ENCODE results near the gene PTX4.

PTX4 gene

GRCh38 chr16:1508494-1509187 lies 19.9 kb upstream of the PTX4 start:
- TF ChIP-seq SIN3A (IDR thresholded peaks at IDR 0.05; ENCODE audit: borderline replicate concordance, insufficient read depth, low read length), result no peak
- no peak for TF ChIP-seq FOXP2 (optimal IDR thresholded peaks at IDR 0.05; ENCODE audit: borderline replicate concordance, extremely low read depth, extremely low read length, insufficient read depth)

DNA sequence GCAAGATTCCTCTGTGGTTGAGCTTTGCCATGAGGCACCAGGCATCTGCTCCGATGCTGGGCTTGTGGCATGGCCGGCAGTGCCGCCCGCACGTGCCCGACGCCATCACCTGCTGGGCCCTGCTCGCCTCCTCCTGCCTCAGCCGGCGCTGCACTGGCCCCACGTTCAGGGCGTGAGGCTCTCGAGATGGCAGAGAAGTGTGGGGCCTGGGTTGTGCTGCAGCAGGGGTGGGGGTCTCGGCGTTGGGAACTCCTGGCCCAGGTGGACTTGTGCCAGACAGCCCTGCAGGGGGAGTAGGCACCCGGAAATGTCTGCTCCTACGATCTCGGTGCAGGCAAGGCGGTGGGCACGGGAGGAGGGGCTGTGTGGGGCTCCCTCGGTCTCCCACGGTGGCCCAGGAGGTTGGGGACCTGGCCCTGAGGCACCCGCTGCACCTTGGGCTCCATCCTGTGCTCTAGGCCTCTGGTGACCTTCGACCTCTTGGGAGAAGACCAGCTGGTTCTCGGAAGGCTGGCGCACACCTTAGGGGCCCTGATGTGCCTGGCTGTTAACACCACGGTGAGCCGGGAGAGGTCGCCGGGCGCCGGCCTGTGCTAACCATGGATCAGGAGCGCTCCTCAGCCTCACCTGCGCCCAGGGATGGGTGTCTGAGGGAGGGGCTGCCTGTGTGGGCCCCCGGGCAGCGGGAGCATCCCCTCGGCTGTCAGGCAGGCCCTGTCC lies 17.9 kb upstream of the PTX4 start:
- TF ChIP-seq TAF1 (IDR thresholded peaks at IDR 0.05; ENCODE audit: borderline replicate concordance, insufficient read depth, low read length), result no peak
- TF ChIP-seq SIN3A (IDR thresholded peaks at IDR 0.05; ENCODE audit: borderline replicate concordance, insufficient read depth, low read length), result no peak
- TF ChIP-seq POLR2AphosphoS5 (IDR thresholded peaks at IDR 0.05; ENCODE audit: low read depth, low read length), result no peak
- TF ChIP-seq REST (IDR thresholded peaks at IDR 0.05; ENCODE audit: insufficient read depth in 1 of 2, low read depth in 2 of 2, low read length in 2 of 2), result no peak
- no peak for TF ChIP-seq FOXP2 (optimal IDR thresholded peaks at IDR 0.05; ENCODE audit: borderline replicate concordance, extremely low read depth, extremely low read length, insufficient read depth)

GRCh38 chr16:1505912-1506311 lies 17.2 kb upstream of the PTX4 start:
- TF ChIP-seq POLR2AphosphoS5 (IDR thresholded peaks at IDR 0.05; ENCODE audit: low read depth, low read length) (no peak), SIN3A (IDR thresholded peaks at IDR 0.05; ENCODE audit: borderline replicate concordance, insufficient read depth, low read length) (no peak), FOXP2 (optimal IDR thresholded peaks at IDR 0.05; ENCODE audit: borderline replicate concordance, extremely low read depth, extremely low read length, insufficient read depth) (no peak), REST (IDR thresholded peaks at IDR 0.05; ENCODE audit: insufficient read depth in 1 of 2, low read depth in 2 of 2, low read length in 2 of 2) (no peak), TAF1 (IDR thresholded peaks at IDR 0.05; ENCODE audit: borderline replicate concordance, insufficient read depth, low read length) (no peak)

DNA sequence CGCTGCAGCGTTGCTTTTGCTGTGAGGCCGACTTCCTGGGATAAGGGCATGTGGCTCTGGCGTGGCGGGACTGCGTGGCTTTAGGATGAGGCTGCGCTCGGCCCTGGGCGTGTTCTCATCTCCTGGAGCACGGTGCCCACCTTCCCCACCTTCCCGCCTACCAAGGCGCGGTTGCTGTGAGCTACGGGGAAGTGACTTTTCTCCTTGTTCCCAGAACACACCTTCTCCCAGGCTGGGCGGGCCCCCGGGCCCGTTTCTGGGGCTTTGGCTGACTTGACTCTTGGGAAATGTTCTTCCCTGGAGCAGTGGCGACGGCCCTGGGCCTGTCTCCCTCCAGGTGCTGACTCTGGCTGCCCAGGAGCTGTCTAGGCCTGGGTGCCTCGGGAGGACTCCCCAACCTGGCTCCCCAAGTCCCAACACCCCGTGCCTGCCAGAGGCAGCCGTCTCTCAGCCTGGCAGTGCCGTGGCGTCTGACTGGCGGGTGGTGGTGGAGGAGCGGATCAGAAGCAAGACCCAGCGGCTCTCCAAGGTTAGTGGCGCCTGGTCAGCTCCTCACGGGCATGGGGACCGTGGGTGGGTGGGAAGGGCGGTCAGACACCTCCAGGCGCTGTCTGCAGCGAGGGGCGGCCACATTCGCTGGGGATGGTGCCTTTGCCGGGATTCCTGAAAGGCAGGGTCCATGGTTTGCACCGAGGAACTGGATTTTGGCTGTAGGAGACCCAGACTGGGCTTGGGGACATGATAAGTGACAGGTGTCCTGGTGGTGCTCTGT lies 16.5 kb upstream of the PTX4 start:
- no peak for TF ChIP-seq FOXP2 (optimal IDR thresholded peaks at IDR 0.05; ENCODE audit: borderline replicate concordance, extremely low read depth, extremely low read length, insufficient read depth)
- TF ChIP-seq SIN3A (IDR thresholded peaks at IDR 0.05; ENCODE audit: borderline replicate concordance, insufficient read depth, low read length), result no peak
- TF ChIP-seq POLR2AphosphoS5 (IDR thresholded peaks at IDR 0.05; ENCODE audit: low read depth, low read length), result no peak
- no peak for TF ChIP-seq TAF1 (IDR thresholded peaks at IDR 0.05; ENCODE audit: borderline replicate concordance, insufficient read depth, low read length)
- TF ChIP-seq REST (IDR thresholded peaks at IDR 0.05; ENCODE audit: insufficient read depth in 1 of 2, low read depth in 2 of 2, low read length in 2 of 2), result no peak

DNA sequence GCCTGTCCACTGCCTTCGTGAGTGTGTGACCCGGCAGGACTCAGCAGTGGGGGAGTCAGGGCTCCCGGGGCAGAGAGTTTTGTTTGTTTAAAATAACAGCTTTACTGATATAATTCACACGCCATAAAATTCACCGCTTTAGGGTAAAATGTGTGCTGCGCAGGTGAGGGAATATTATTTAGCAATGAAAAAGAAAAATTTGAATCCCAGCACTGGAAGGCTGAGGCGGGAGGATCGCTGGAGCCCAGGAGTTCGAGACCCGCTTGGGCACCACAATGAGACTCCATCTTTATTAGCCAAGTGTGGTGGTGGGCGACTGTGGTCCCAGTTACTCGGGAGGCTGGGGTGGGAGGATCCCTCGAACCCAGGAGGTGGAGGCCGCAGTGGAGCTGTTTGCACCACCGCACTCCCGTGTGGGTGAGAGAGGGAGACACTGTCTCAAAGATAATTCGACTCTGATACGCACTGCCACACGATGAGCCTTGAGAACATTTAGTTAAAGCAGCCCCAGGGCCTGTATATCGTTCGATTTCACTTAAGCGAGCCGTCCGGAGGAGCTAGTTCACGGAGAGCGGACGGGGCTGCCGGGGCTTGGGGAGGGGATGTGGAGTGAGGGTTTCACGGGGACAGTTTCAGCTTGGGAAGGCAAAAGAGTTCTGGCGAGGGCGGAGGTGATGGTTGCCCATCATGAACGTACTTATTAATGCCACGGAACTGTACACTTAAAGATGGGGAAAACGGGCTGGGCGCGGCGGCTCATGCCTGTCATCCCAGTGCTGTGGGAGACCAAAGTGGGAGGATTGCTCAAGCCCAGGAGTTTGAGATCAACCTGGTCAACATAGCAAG lies 14.6 kb upstream of the PTX4 start:
- TF ChIP-seq POLR2AphosphoS5 (IDR thresholded peaks at IDR 0.05; ENCODE audit: low read depth, low read length) (no peak), FOXP2 (optimal IDR thresholded peaks at IDR 0.05; ENCODE audit: borderline replicate concordance, extremely low read depth, extremely low read length, insufficient read depth) (no peak), SIN3A (IDR thresholded peaks at IDR 0.05; ENCODE audit: borderline replicate concordance, insufficient read depth, low read length) (no peak), REST (IDR thresholded peaks at IDR 0.05; ENCODE audit: insufficient read depth in 1 of 2, low read depth in 2 of 2, low read length in 2 of 2) (no peak), TAF1 (IDR thresholded peaks at IDR 0.05; ENCODE audit: borderline replicate concordance, insufficient read depth, low read length) (no peak)

Data from PFSK-1 (cell line).